IPS-20b (cell line): ENCODE results near the gene IL1A.

Experiments
- H3K27ac ChIP-seq: one replicate; pipeline ENCODE4 v1.5.1; 2013; ENCODE audit warnings: low read length
- H3K27me3 ChIP-seq: 2 replicates; pipeline ENCODE4 v1.6.1; 2013; ENCODE audit warnings: mild to moderate bottlenecking, low read length, inconsistent platforms; ENCODE audit not compliant: insufficient read depth
- H3K36me3 ChIP-seq: 2 replicates; pipeline ENCODE4 v1.6.1; 2013; ENCODE audit warnings: low read depth, mild to moderate bottlenecking, inconsistent platforms, low read length, moderate library complexity; ENCODE audit not compliant: insufficient read depth
- H3K4me1 ChIP-seq: 2 replicates; pipeline ENCODE4 v1.6.1; 2013; ENCODE audit warnings: mild to moderate bottlenecking, control low read depth, inconsistent platforms, low read length, moderate library complexity; ENCODE audit not compliant: insufficient read depth
- H3K4me3 ChIP-seq: 2 replicates; pipeline ENCODE4 v1.5.1; 2013; ENCODE audit warnings: mild to moderate bottlenecking, low read length, inconsistent platforms
- H3K9ac ChIP-seq: 2 replicates; pipeline ENCODE4 v1.6.1; 2013; ENCODE audit warnings: low read depth, mild to moderate bottlenecking, inconsistent platforms, low read length, moderate library complexity
- H3K9me3 ChIP-seq: 2 replicates; pipeline ENCODE4 v1.6.1; 2013; ENCODE audit warnings: mild to moderate bottlenecking, low read depth, low read length, inconsistent platforms; ENCODE audit not compliant: insufficient read depth

Gene IL1A

DNA sequence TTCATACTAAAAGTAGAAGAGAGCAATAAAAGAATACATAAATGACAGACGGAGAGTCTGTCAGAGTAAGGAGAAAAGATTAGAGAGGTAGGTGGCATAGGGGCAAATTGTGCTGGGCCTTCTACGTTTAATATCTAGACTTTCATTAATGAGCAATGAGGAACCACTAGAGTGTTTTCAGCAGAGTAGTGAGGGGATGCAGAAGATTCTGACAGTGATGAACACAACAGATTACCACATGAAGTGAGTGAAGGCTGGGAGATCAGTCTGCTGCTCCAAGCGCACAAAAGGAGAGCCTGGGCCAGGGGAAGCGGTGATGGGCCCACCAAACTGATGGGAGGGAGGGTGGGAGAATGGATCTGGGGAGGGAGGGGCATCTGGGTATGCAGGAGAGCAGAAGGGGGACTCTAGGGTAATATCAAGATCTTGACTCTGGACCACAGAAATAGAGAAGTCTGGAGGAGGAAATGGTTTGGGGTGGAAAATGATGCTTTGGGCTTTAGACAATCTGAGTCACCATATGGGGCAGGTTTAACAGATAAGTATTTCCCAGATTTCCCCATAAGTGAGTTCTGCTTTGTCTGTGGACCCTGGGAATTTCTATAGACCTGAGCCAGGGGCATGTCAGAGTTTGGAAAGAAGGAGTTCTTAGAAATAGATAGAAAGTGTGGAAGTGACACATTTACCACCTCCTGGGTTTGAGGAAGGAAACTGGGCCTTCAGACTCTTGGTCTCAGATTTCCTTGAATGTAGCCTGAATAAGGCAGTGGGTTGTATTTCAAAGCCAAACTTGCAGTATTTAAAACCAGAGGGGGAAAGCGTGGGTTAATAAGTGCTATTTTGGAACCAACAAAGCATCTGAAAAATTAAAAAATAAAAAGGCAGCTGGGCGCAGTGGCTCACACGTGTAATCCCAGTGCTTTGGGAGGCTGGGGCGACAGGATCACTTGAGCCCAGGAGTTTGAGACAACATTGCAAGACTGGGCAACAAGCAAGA, 15.0 kb upstream of the IL1A start:
- Histone ChIP-seq H3K9ac (no peak overlapping the region), H3K4me3 (no peak overlapping the region), H3K4me1 (peaks cover 10% of the 10 kb centered on the region; the same call in 1 of the 2 replicates), H3K27me3 (no peaks in the 10 kb centered on the region), H3K9me3 (no peaks in the 10 kb centered on the region), H3K36me3 (no peaks in the 10 kb centered on the region), H3K27ac (no peak overlapping the region)

DNA sequence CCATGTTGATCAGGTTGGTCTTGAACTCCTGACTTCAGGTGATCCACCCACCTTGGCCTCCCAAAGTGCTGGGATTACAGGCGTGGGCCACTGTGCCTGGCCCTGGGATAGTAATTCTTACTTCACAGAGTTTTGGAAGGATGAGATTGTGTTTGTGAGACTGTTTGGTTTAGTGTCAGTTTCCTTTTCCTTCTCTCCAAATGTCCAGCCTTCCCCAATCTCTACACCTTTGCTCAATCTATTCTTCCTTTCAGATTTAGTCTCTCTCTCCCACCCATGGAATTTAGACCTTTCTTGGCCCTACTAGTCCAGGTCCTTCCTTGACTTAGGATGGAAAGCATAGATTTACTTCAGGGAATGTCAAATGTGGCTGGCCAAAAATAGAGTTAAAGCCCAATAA, 12.2 kb upstream of the IL1A start:
- H3K9me3 ChIP-seq: no peaks in the 10 kb centered on the region
- no peaks in the 10 kb centered on the region for H3K36me3 ChIP-seq
- peaks cover 10% of the 10 kb centered on the region; the same call in 1 of the 2 replicates for H3K4me1 ChIP-seq
- no peaks in the 10 kb centered on the region for H3K27me3 ChIP-seq
- no peak overlapping the region for H3K4me3 ChIP-seq
- no peak overlapping the region for H3K27ac ChIP-seq
- H3K9ac ChIP-seq: no peak overlapping the region

DNA sequence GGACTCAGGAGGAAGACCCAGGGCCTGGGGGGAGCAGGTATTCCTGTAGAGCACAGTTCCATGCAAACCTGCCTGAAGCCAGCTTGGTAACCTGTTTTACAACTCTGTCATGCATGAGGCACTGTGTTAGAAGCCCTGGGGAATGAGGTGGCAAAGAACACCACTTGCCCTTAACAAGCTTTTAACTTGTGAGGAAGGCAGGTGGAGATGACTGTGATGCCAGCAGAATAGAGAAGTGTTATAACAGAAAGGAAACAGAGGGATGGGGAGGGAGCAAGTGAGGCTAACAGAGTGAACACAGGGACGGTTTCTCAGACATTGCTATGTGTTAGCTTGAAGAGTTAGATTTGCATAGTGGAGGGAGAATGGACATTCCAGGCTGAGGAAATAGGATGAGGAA, 11.5 kb upstream of the IL1A start:
- H3K27ac ChIP-seq: no peak overlapping the region
- H3K4me3 ChIP-seq: no peak overlapping the region
- no peak overlapping the region for H3K9ac ChIP-seq
- no peaks in the 10 kb centered on the region for H3K36me3 ChIP-seq
- no peaks in the 10 kb centered on the region for H3K9me3 ChIP-seq
- H3K27me3 ChIP-seq: no peaks in the 10 kb centered on the region
- H3K4me1 ChIP-seq: peaks cover 10% of the 10 kb centered on the region; the same call in 1 of the 2 replicates

DNA sequence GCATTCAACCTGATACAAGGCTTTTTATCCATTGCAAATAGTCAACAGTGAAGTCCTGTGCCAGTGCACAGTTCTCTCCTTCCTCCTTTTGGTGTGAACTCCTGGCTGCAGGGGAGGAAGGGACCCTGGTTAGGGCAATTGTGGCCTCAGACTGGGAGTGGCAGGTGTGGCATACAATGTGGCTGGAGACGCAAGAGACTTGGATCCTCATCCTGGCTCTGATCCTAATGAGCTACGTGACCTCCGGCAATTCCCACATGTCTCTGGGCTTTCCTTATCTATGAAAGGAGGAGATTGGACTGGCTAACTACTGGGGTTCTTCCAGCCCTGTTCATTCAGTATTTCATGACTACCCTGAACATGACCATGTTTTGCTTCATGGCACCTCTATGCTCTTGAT, 10.5 kb upstream of the IL1A start:
- Histone ChIP-seq H3K9me3 (no peaks in the 10 kb centered on the region), H3K9ac (no peak overlapping the region), H3K27me3 (no peaks in the 10 kb centered on the region), H3K4me3 (no peak overlapping the region), H3K4me1 (peaks cover 10% of the 10 kb centered on the region; the same call in 1 of the 2 replicates), H3K36me3 (no peaks in the 10 kb centered on the region), H3K27ac (no peak overlapping the region)

DNA sequence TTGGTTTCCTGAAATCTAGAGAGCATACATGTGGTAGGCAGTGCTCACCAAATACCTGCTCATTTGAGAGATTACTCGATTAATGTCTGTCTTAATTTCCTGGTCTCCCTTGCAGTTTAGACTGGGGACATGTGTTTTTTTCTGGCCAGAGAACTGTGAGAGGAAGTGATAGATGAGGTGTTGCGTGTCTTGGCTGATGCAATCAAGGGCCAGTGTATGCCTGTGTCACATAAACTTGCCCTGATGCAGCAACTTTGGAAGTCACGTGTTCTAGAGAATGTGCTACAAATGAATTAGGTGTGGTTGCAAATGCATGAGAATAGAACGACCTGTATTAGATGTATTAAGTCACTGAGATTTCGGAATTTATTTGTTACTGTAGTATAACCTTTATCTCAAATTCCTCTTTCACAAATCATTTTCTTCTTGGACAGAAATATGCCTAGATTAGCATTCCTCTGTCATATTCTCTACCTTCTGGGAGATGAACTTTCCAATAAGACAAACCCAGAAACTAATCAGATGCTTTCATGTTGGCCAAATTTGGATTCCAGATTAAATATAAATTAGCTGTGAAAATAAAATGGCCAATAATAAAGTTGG, 9.9 kb upstream of the IL1A start:
- peaks cover 10% of the 10 kb centered on the region; the same call in 1 of the 2 replicates for H3K4me1 ChIP-seq
- H3K36me3 ChIP-seq: no peaks in the 10 kb centered on the region
- no peak overlapping the region for H3K4me3 ChIP-seq
- H3K27ac ChIP-seq: no peak overlapping the region
- H3K27me3 ChIP-seq: no peaks in the 10 kb centered on the region
- no peaks in the 10 kb centered on the region for H3K9me3 ChIP-seq
- H3K9ac ChIP-seq: no peak overlapping the region

- no peaks in the 10 kb centered on the region for H3K36me3 ChIP-seq
- peaks cover 10% of the 10 kb centered on the region; the same call in 1 of the 2 replicates for H3K4me1 ChIP-seq
- H3K27ac ChIP-seq: no peak overlapping the region
- H3K4me3 ChIP-seq: no peak overlapping the region
- H3K9me3 ChIP-seq: no peaks in the 10 kb centered on the region
- no peaks in the 10 kb centered on the region for H3K27me3 ChIP-seq
- H3K9ac ChIP-seq: no peak overlapping the region
These were observed 9.2 kb upstream of the IL1A start for GRCh38 chr2:112793449-112793978.

DNA sequence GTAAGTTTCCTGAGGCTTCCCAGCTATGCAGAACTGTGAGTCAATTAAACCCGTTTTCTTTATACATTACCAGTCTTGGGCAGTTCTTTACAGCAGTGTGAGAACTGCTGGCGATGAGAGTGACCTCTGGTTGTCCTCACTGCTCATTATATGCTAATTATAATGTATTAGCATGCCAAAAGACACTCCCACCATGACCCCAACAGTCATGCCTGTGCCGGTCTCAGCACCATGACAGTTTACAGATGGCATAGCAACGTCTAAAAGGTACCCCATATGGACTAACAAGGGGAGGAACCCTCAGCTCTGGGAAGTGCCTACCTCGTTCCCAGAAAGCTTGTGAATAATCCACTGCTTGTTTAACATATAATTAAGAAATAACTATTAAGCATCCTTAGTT, 8.1 kb upstream of the IL1A start:
- Histone ChIP-seq H3K27me3 (no peaks in the 10 kb centered on the region), H3K4me3 (no peak overlapping the region), H3K27ac (no peak overlapping the region), H3K9ac (no peak overlapping the region), H3K4me1 (peaks cover 10% of the 10 kb centered on the region; the same call in 1 of the 2 replicates), H3K36me3 (no peaks in the 10 kb centered on the region), H3K9me3 (no peaks in the 10 kb centered on the region)

DNA sequence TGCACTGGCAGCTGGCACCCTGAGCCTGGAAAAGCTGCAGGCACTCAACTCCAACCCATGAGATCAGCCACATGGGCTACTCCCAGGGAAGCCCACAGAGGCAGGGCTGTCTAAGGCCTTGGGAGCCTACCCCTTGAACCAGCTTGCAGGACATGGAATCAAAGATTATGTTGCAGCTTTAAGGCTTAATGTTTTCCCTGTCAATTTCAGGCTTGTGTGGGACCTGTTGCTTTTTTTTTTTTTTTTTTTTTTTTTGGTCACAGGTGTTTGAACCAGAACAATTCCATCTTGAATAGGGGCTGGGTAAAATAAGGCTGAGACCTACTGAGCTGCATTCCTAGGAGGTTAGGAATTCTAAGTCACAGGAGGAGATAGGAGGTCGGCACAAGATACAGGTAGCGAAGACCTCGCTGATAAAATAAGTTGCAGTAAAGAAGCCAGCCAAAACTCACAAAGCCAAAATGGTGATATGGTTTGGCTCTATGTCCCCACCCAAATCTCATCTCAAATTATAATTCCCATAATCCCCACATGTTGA, 7.5 kb upstream of the IL1A start:
- Histone ChIP-seq H3K9me3 (no peaks in the 10 kb centered on the region), H3K36me3 (no peaks in the 10 kb centered on the region), H3K4me3 (no peak overlapping the region), H3K27me3 (no peaks in the 10 kb centered on the region), H3K4me1 (peaks cover 10% of the 10 kb centered on the region; the same call in 1 of the 2 replicates), H3K9ac (no peak overlapping the region), H3K27ac (no peak overlapping the region)

DNA sequence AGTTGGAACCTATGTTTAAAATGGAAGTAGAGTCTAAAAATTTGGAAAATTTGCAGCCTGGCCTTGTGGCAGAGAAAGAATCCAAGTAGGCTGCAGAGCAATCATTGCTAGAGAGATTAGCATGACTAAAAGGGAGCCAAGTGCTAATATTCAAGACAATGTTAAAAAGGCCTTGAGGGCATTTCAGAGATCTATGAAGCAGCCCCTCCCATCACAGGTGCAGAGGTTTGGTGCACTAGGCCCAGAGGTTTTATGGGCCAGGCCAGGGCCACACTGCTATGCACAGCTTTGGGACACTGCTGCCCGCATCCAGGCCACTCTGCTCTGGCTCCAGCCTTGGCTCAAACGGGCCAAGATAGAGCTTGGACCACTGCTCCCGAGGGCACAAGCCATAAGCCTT, 6.7 kb upstream of the IL1A start:
- no peak overlapping the region for H3K4me3 ChIP-seq

GRCh38 chr2:112790305-112790704, 6.0 kb upstream of the IL1A start:
- no peaks in the 10 kb centered on the region for H3K36me3 ChIP-seq
- H3K9me3 ChIP-seq: no peaks in the 10 kb centered on the region
- H3K4me3 ChIP-seq: no peak overlapping the region
- H3K27ac ChIP-seq: no peak overlapping the region
- no peak overlapping the region for H3K9ac ChIP-seq
- H3K4me1 ChIP-seq: peaks cover 5% of the 10 kb centered on the region; the same call in 1 of the 2 replicates
- no peaks in the 10 kb centered on the region for H3K27me3 ChIP-seq

More for the DNA sequence above, 6.7 kb upstream of the IL1A start:
- H3K9ac ChIP-seq: no peak overlapping the region
- no peaks in the 10 kb centered on the region for H3K27me3 ChIP-seq
- peaks cover 10% of the 10 kb centered on the region; the same call in 1 of the 2 replicates for H3K4me1 ChIP-seq
- no peaks in the 10 kb centered on the region for H3K9me3 ChIP-seq
- no peaks in the 10 kb centered on the region for H3K36me3 ChIP-seq
- no peak overlapping the region for H3K27ac ChIP-seq

- Histone ChIP-seq H3K9ac (no peak overlapping the region), H3K4me3 (no peak overlapping the region), H3K9me3 (no peaks in the 10 kb centered on the region), H3K27ac (no peak overlapping the region), H3K4me1 (peaks cover 13% of the 10 kb centered on the region; the same call in 1 of the 2 replicates), H3K27me3 (no peaks in the 10 kb centered on the region), H3K36me3 (no peaks in the 10 kb centered on the region)
These were observed 4.9 kb upstream of the IL1A start for GRCh38 chr2:112789186-112789585.
